AG09319 (cell line): ENCODE measurements around the gene PRKAG2.

Experiments
- DNase-seq: peaks from one replicate; pipeline ENCODE4 v3.0.0-alpha.2; 2010; ENCODE audit warnings: low read depth; ENCODE audit errors: extremely low read depth
- TF ChIP-seq, protein P1 (sequence below): IDR thresholded peaks from 2 replicates; pipeline ENCODE4 v1.5.1; 2011; ENCODE audit warnings: low read depth, mild to moderate bottlenecking, inconsistent platforms, low read length, moderate library complexity

PRKAG2 gene

DNA sequence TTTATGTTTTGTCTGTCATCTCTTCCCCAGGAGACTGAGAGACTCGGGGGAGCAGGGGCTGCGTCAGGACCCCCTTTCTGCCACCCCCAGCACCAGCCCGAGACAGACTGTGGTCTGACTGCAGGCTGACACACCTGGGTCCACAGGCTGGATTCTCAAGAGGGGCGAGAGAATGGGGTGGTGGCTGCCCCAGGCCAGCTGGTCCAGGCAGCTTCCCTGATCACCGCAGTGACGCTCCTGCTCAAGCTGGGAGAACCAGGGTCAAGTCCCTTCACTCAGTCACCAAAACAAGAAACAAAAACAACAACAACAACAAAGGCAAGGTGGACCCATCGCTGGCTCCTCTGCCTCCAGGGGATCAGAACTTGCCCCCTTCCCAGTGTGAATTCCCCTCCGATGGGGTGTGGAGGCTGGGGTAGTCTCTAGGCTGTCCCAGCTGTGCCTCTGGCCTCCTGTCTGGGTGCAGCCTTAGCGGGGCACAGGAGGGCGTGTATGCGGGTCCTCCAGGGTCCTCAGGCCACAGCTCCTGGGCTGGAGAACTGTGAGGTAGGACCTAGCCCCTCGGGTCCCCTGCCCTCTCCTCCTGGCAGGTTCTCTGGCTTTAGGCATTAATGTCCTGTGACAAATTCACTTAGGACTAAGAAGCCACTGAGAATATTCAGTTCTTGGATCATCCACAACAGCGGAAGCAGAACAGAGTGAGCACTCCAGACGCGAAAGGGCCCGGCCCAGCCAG is 40.6 kb downstream of the PRKAG2 start:
- TF ChIP-seq, protein P1, sequence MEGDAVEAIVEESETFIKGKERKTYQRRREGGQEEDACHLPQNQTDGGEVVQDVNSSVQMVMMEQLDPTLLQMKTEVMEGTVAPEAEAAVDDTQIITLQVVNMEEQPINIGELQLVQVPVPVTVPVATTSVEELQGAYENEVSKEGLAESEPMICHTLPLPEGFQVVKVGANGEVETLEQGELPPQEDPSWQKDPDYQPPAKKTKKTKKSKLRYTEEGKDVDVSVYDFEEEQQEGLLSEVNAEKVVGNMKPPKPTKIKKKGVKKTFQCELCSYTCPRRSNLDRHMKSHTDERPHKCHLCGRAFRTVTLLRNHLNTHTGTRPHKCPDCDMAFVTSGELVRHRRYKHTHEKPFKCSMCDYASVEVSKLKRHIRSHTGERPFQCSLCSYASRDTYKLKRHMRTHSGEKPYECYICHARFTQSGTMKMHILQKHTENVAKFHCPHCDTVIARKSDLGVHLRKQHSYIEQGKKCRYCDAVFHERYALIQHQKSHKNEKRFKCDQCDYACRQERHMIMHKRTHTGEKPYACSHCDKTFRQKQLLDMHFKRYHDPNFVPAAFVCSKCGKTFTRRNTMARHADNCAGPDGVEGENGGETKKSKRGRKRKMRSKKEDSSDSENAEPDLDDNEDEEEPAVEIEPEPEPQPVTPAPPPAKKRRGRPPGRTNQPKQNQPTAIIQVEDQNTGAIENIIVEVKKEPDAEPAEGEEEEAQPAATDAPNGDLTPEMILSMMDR: no peak
- DNase-seq: no peak

DNA sequence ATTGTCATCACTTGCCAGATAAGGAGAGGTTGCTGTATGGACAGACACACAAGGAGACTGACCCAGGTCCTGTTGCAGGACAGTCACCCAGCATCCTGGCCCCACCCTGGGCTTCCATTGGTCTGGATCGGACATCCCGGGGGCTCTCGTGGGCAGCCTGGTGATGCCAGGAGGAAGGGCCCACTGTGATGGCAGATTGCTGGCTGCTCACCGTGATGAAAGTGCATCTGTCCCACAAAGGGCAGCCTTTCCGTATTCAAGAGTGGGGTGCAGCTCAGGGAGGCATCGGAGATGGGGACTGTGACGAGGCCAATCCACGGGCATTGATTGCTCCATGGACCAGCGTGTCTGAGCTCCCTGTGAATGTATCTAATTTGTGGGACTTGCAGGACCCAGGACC is 41.3 kb downstream of the PRKAG2 start:
- no peak for DNase-seq
- TF ChIP-seq, protein P1: no peak

DNA sequence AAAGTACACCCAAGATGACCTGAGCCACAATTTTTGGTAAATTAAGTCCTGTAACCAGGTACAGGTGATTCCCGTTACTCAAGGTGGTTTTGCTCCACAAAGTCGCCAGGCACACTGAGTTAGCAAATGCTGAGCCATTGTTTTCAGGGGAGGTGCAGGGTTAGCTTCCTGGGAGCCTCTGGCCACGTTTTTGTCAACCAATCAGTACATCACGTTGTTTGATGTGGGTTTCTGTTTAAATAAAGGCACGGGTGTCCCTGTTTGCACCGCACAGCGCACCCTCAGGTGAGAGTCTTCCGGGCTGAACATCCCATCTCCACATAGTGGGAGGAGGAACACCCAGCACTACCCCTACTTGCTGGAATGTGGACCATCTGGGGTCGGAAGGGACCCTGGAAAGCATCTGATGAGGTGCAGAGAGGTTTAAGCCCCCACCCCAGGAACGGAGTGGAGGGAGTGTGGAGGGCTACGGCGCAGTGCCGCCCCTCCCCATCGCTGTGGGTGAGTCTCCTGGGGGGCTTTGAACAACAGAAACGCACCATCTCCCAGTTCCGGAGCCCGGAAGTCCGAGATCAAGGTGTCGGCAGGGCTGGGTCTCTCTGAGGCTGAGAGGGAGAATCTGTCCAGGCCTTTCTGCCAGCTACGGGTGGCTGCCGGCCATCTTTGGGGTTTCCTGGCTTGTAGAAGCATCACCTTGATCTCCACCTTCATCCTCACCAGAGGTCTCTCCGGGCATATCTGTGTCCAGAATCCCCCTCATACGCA is 42.5 kb downstream of the PRKAG2 start:
- DNase-seq: no peak
- TF ChIP-seq, protein P1: no peak

DNA sequence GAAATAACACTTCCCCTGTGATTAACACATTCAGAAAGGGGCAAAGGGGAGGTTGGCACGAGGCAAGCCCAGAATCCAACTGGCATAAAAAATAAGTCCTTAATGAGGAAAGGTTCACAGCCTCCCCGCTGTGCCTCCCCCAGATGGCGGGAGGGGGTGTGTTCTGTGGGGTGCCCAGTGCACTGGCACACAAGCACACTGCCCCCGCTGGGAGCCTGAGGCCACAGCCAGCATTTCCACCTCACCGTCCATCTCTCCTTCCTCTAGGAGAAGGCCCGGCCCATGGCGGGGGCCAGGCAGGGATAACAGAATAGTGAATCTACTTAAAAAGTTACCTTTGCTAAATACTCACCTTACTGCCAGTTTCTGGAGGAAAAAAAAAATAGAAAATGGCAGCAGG is 43.2 kb downstream of the PRKAG2 start:
- TF ChIP-seq, protein P1: no peak
- no peak for DNase-seq

DNA sequence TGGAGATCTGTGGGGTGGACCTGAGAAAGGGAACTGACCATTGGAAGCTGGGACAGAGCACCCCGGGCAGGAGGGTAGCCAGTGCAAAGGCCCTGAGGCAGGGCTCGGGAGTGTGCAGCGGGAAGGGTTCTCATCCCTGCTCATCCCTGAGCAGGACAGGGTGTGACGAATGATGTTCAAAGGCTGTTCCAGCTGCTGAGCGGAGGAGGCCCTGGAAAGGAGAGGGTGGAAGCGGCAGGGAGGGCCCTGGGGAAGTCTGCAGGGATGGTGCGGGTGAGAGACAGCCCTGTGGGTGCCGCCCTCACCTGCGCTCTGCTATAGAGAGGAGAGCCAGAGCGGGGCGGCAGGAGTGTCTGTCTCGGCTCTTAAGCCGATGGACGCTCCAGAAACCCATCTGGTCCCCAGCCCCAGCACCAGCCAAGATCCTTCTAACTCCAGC is 43.7 kb downstream of the PRKAG2 start:
- TF ChIP-seq, protein P1: no peak

DNA sequence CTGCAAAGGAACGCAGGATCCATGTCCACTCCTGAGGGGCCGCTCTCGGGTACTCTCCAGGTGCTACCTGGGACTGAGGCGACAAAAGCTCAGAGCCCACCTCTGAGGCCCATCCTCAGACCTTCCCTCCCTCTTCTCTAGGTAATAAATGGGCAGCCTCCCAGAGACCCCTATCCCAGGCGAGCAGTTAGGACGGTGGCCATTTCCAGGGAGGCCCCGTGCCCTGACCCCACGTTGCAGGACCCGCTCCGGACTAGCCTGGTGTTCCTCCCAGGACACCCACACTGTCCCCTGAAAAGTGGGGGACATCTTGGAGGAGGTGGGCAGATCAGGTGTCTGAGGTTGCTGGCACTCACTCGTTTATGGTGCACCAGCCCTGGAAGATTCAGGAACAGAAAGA is 44.3 kb downstream of the PRKAG2 start:
- TF ChIP-seq, protein P1: no peak
- no peak for DNase-seq

More for the DNA sequence above, 43.7 kb downstream of the PRKAG2 start:
- DNase-seq: no peak

DNA sequence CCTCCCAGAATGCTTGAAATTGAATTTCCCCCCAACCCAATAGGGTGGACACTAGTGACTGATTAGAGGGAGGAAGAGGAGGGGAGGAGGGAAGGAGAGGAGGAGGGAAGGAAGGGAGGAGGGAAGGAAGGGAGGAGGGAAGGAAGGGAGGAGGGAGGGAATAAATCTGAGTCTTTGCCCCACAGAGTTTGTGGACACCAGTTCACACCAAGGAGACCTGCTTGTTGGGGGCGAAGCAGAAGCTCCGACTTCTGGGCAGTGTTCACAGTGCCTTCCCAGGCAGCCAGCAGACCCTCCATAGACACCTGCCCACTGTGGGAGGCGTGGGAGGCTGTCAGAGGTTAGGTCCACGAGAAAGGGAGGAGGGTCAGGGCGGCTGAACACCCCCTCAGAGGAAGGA is 44.8 kb downstream of the PRKAG2 start:
- TF ChIP-seq, protein P1: no peak
- no peak for DNase-seq
